WTC11 (cell line): ENCODE data around the gene ANTXR2.

Experiments used
- CTCF ChIP-seq: fragments of 200-600 bp; IDR thresholded peaks from 2 replicates; pipeline ENCODE4 v1.8.0; 2022; ENCODE audit warnings: antibody characterized with exemption
- FOXK1 ChIP-seq: sonication (generic); formaldehyde crosslinking; IDR thresholded peaks from 2 replicates; pipeline ENCODE4 v1.8.0; 2022; ENCODE audit warnings: mild to moderate bottlenecking, moderate library complexity, missing genetic modification reagents
- NFE2L1 ChIP-seq: sonication (generic); formaldehyde crosslinking; IDR thresholded peaks from 2 replicates; pipeline ENCODE4 v1.8.1; 2023; ENCODE audit warnings: missing genetic modification reagents
- TEAD4 ChIP-seq: sonication (generic); formaldehyde crosslinking; IDR thresholded peaks from 2 replicates; pipeline ENCODE4 v1.8.0; 2022; ENCODE audit warnings: mild to moderate bottlenecking, missing genetic modification reagents
- ZNF232 ChIP-seq: sonication (generic); formaldehyde crosslinking; IDR thresholded peaks from 2 replicates; pipeline ENCODE4 v1.8.0; 2022; ENCODE audit warnings: mild to moderate bottlenecking, missing genetic modification reagents

- TF ChIP-seq ZNF232 (CRISPR knock-in tag) = no peak
- no peak for TF ChIP-seq TEAD4 (CRISPR knock-in tag)
- no peak for TF ChIP-seq CTCF
- no peak for TF ChIP-seq NFE2L1 (CRISPR knock-in tag)
- TF ChIP-seq FOXK1 (CRISPR knock-in tag) = no peak
Measured at GRCh38 chr4:80114732-80115265, 41.8 kb upstream of the ANTXR2 start.
